ENCODE results near the gene CD6.

Gene CD6

GRCh38 chr11:60987577-60988277 is 16.2 kb downstream of the CD6 start:
- no peak for DNase-seq

GRCh38 chr11:60988658-60989057 is 17.2 kb downstream of the CD6 start:
- DNase-seq, result no peak

GRCh38 chr11:60989093-60989650 is 17.7 kb downstream of the CD6 start:
- no peak for DNase-seq

- no peak for DNase-seq
Observed at GRCh38 chr11:60991457-60991856, 20.0 kb downstream of the CD6 start.

- DNase-seq, result no peak
Observed at GRCh38 chr11:60992842-60993409, 21.4 kb downstream of the CD6 start.

- DNase-seq, result no peak
Observed at GRCh38 chr11:60993615-60994014, 22.1 kb downstream of the CD6 start.

- no peak for DNase-seq
Observed at GRCh38 chr11:60994541-60995080, 23.1 kb downstream of the CD6 start.

- no peak for DNase-seq
Observed at GRCh38 chr11:60995798-60996197, 24.3 kb downstream of the CD6 start.

GRCh38 chr11:60996381-60997138 is 25.1 kb downstream of the CD6 start:
- no peak for DNase-seq

GRCh38 chr11:61000426-61000825 is 28.9 kb downstream of the CD6 start:
- no peak for DNase-seq

GRCh38 chr11:61001931-61002330 is 30.5 kb downstream of the CD6 start:
- no peak for DNase-seq

- DNase-seq, result no peak
Observed at GRCh38 chr11:61002598-61002997, 31.1 kb downstream of the CD6 start.

- peak; percentile 74 for DNase-seq
Observed at GRCh38 chr11:61004180-61004611, 32.7 kb downstream of the CD6 start.

- no peak for DNase-seq
Observed at GRCh38 chr11:61004761-61005181, 33.3 kb downstream of the CD6 start.

GRCh38 chr11:61007383-61007955 is 36.0 kb downstream of the CD6 start:
- no peak for DNase-seq

- DNase-seq, result no peak
Observed at GRCh38 chr11:61007956-61008896, 36.7 kb downstream of the CD6 start.

GRCh38 chr11:61008971-61009370 is 37.5 kb downstream of the CD6 start:
- no peak for DNase-seq

GRCh38 chr11:61009392-61010275 is 38.2 kb downstream of the CD6 start:
- no peak for DNase-seq

GRCh38 chr11:61010466-61011228 is 39.2 kb downstream of the CD6 start:
- DNase-seq, result no peak
